IMR-90 (cell line): Measurements from ENCODE around the gene MAD2L2. TPM values are rescaled to one million over a fixed set of nuclear protein-coding genes. Genes with fewer than 3 reads are reported as not detected.
A peak's percentile ranks its signal among the peaks of the same experiment; 100 is the strongest.

Experiments used
- ATAC-seq: fragments of 200-7000 bp; cut with Tn5 transposase; 2 replicates; pipeline ENCODE4 v1.9.1; 2020; ENCODE audit warnings: low read depth, mild to moderate bottlenecking, moderate library complexity
- BruUV-seq: library from RNA; stranded (reverse); fragments of 400-500 nt; replicated peaks from 2 replicates; lab custom pipeline; 2021; lab: Mats Ljungman, UMichigan
- CTCF ChIA-PET: fragments of 300-600 bp; formaldehyde crosslinking; extraction: SDS; loops from one replicate; lab custom pipeline; 2021; ENCODE audit warnings: antibody characterized with exemption; lab: Yijun Ruan, JAX
- POLR2A ChIA-PET: fragments of 300-600 bp; sonication (Branson Sonifier 250); formaldehyde crosslinking; loops from one replicate; lab custom pipeline; 2022; ENCODE audit warnings: antibody characterized with exemption; ENCODE audit not compliant: unreplicated experiment; lab: Charles Lee
- DNase-seq: peaks from one replicate; pipeline ENCODE4 v3.0.0; 2013
- H2AFZ ChIP-seq: replicated peaks from 2 replicates; pipeline ENCODE3; 2013; ENCODE audit warnings: low read length, mild to moderate bottlenecking; ENCODE audit not compliant: poor library complexity
- H2AK5ac ChIP-seq: 2 replicates; pipeline ENCODE4 v1.6.1; 2013; ENCODE audit warnings: low read depth, low read length, inconsistent platforms
- H2AK9ac ChIP-seq: replicated peaks from 2 replicates; pipeline ENCODE3; 2013; ENCODE audit warnings: mild to moderate bottlenecking, low read depth, low read length, moderate library complexity; ENCODE audit not compliant: poor library complexity
- H2BK120ac ChIP-seq: 2 replicates; pipeline ENCODE4 v1.6.1; 2013; ENCODE audit warnings: low read depth, low read length, inconsistent platforms
- H2BK15ac ChIP-seq: 3 replicates; pipeline ENCODE4 v1.6.1; 2013; ENCODE audit warnings: low read depth, low read length, inconsistent platforms
- H2BK20ac ChIP-seq: 2 replicates; pipeline ENCODE4 v1.6.1; 2013; ENCODE audit warnings: low read depth, mild to moderate bottlenecking, inconsistent platforms, low read length, moderate library complexity
- H2BK5ac ChIP-seq: 2 replicates; pipeline ENCODE4 v1.6.1; 2013; ENCODE audit warnings: mild to moderate bottlenecking, low read depth, low read length, inconsistent platforms; ENCODE audit not compliant: poor library complexity, severe bottlenecking
- H3K14ac ChIP-seq: replicated peaks from 2 replicates; pipeline ENCODE4 v1.6.1; 2013; ENCODE audit warnings: low read depth, low read length, inconsistent platforms
- H3K18ac ChIP-seq: 2 replicates; pipeline ENCODE4 v1.6.1; 2013; ENCODE audit warnings: low read depth, low read length, control low read depth
- H3K23ac ChIP-seq: 2 replicates; pipeline ENCODE4 v1.6.1; 2013; ENCODE audit warnings: low read depth, low read length, inconsistent platforms
- H3K27ac ChIP-seq: 2 replicates; pipeline ENCODE4 v1.5.1; 2013; ENCODE audit warnings: mild to moderate bottlenecking, control low read depth, low read length; ENCODE audit not compliant: insufficient read depth
- H3K27me3 ChIP-seq: 2 replicates; pipeline ENCODE4 v1.6.1; 2013; ENCODE audit warnings: low read length; ENCODE audit not compliant: control insufficient read depth, insufficient read depth
- H3K36me3 ChIP-seq: 2 replicates; pipeline ENCODE4 v1.6.1; 2013; ENCODE audit warnings: low read length, mixed read lengths; ENCODE audit not compliant: control insufficient read depth, insufficient read depth
- H3K4ac ChIP-seq: 2 replicates; pipeline ENCODE4 v1.6.1; 2013; ENCODE audit warnings: low read depth, low read length, inconsistent platforms
- H3K4me1 ChIP-seq: 2 replicates; pipeline ENCODE4 v1.6.1; 2013; ENCODE audit warnings: low read length, mixed read lengths; ENCODE audit not compliant: control insufficient read depth, insufficient read depth
- H3K4me2 ChIP-seq: 2 replicates; pipeline ENCODE4 v1.6.1; 2013; ENCODE audit warnings: low read depth, mild to moderate bottlenecking, control low read depth, low read length, moderate library complexity
- H3K4me3 ChIP-seq: 2 replicates; pipeline ENCODE4 v1.5.1; 2013; ENCODE audit warnings: low read depth, mild to moderate bottlenecking, control low read depth, low read length, moderate library complexity; ENCODE audit not compliant: insufficient read depth
- H3K56ac ChIP-seq: 2 replicates; pipeline ENCODE4 v1.6.1; 2013; ENCODE audit warnings: low read length, inconsistent platforms; ENCODE audit not compliant: insufficient read depth; ENCODE audit errors: extremely low read depth
- H3K79me1 ChIP-seq, 2 experiments: 2 replicates each; pipeline ENCODE4 v1.6.1; 2013; ENCODE audit warnings: low read length in 2 of 2, inconsistent platforms in 1 of 2, low read depth in 1 of 2
- H3K9ac ChIP-seq: 2 replicates; pipeline ENCODE4 v1.6.1; 2013; ENCODE audit warnings: low read depth, low read length, control low read depth
- H3K9me1 ChIP-seq: 2 replicates; pipeline ENCODE4 v1.6.1; 2013; ENCODE audit warnings: low read length, inconsistent platforms; ENCODE audit not compliant: insufficient read depth
- H3K9me3 ChIP-seq: 2 replicates; pipeline ENCODE4 v1.6.1; 2013; ENCODE audit warnings: low read length; ENCODE audit not compliant: control insufficient read depth, insufficient read depth
- H4K20me1 ChIP-seq: 2 replicates; pipeline ENCODE4 v1.6.1; 2013; ENCODE audit warnings: low read length, inconsistent platforms; ENCODE audit not compliant: insufficient read depth
- H4K5ac ChIP-seq: 2 replicates; pipeline ENCODE4 v1.6.1; 2013; ENCODE audit warnings: mild to moderate bottlenecking, low read depth, low read length, control low read depth
- H4K8ac ChIP-seq, 2 experiments: 2 replicates each; pipeline ENCODE4 v1.6.1; 2013; ENCODE audit warnings: low read depth in 2 of 2, low read length in 2 of 2, control low read depth in 1 of 2, inconsistent platforms in 1 of 2
- H4K91ac ChIP-seq: 2 replicates; pipeline ENCODE4 v1.6.1; 2013; ENCODE audit warnings: low read depth, low read length, inconsistent platforms; ENCODE audit not compliant: insufficient read depth
- BHLHE40 ChIP-seq: fragments of 150-350 bp; IDR thresholded peaks from 2 replicates; pipeline ENCODE4 v1.6.1; 2016; ENCODE audit warnings: mild to moderate bottlenecking, low read depth, low read length
- CHD1 ChIP-seq: IDR thresholded peaks from 2 replicates; pipeline ENCODE4 v1.6.1; 2012; ENCODE audit warnings: low read depth, low read length, improper control_type of control experiment
- CTCF ChIP-seq: conservative IDR thresholded peaks from 2 replicates; pipeline ENCODE4 v1.5.1; 2012; ENCODE audit warnings: mild to moderate bottlenecking, low read depth, low read length, improper control_type of control experiment
- FOS ChIP-seq: fragments of 150-350 bp; IDR thresholded peaks from 2 replicates; pipeline ENCODE4 v1.6.1; 2016; ENCODE audit warnings: low read depth, low read length
- MAZ ChIP-seq: IDR thresholded peaks from 2 replicates; pipeline ENCODE4 v1.6.1; 2012; ENCODE audit warnings: low read depth, mild to moderate bottlenecking, low read length, improper control_type of control experiment, moderate library complexity, borderline replicate concordance
- NFE2L2 ChIP-seq: fragments of 150-350 bp; IDR thresholded peaks from 2 replicates; pipeline ENCODE4 v1.6.1; 2016; ENCODE audit warnings: low read depth, mild to moderate bottlenecking, low read length
- POLR2A ChIP-seq: IDR thresholded peaks from 2 replicates; pipeline ENCODE4 v1.6.1; 2012; ENCODE audit warnings: mild to moderate bottlenecking, low read depth, low read length
- RAD21 ChIP-seq: IDR thresholded peaks from 2 replicates; pipeline ENCODE4 v1.6.1; 2012; ENCODE audit warnings: low read length, improper control_type of control experiment
- RCOR1 ChIP-seq: IDR thresholded peaks from 2 replicates; pipeline ENCODE4 v1.6.1; 2012; ENCODE audit warnings: mild to moderate bottlenecking, low read length, improper control_type of control experiment; ENCODE audit not compliant: insufficient replicate concordance
- SMC3 ChIP-seq: fragments of 150-350 bp; IDR thresholded peaks from 2 replicates; pipeline ENCODE4 v1.6.1; 2016; ENCODE audit warnings: low read depth, mild to moderate bottlenecking, antibody characterized with exemption, low read length, moderate library complexity
- USF2 ChIP-seq: fragments of 150-350 bp; IDR thresholded peaks from 2 replicates; pipeline ENCODE4 v1.6.1; 2017; ENCODE audit warnings: mild to moderate bottlenecking, antibody characterized with exemption, low read length, low read depth
- WGBS, 2 experiments: methylation state at CpG; one replicate each; pipeline versions ENCODE4 v1.1.5 to v1.1.7; 2013; ENCODE audit warnings: missing lambda C conversion rate in 2 of 2; ENCODE audit not compliant: insufficient read length in 1 of 2; ENCODE audit errors: extremely low coverage in 2 of 2; 5-methylcytosine and 5-hydroxymethylcytosine counted together
- dilution Hi-C: fragments of 300-500 bp; cut with HindIII; formaldehyde crosslinking; loops from one replicate; pipeline ENCODE4 v1.14.3; 2018; ENCODE audit warnings: low sequenced_read_pairs; ENCODE audit not compliant: unreplicated experiment
- in situ Hi-C: fragments of 300-500 bp; cut with MboI; formaldehyde crosslinking; loops from 3 replicates; pipeline ENCODE4 v1.14.3; 2019; ENCODE audit warnings: low sequenced_read_pairs, inconsistent platforms, mixed read lengths
- intact Hi-C: fragments of 100-400 bp; cut with micrococcal nuclease; formaldehyde crosslinking; loops from 2 replicates; pipeline ENCODE4 v1.10.0; 2022
- polyA plus RNA-seq, 3 experiments: library from polyadenylated mRNA; depleted of rRNA; stranded (reverse); fragments of >200 nt; gene quantifications; 2 replicates each; pipeline ENCODE4 v1.2.3, GENCODE V29; 2012; ENCODE audit warnings: low replicate concordance in 1 of 3
- total RNA-seq: library from RNA; depleted of rRNA; stranded (reverse); fragments of >200 nt; gene quantifications from 2 replicates; pipeline ENCODE4 v1.2.3, GENCODE V29; 2012

The MAD2L2 gene
- total and polyA plus RNA-seq, 2 of the 4 experiments (the other 2 are of a cell fraction): 44.6 to 70.9 TPM

GRCh38 chr1:11729498-11730428 is 48.8 kb upstream of the MAD2L2 start:
- BruUV-seq: no TSS peak
- H3K56ac ChIP-seq: no peak overlapping the region
- H3K14ac ChIP-seq: no peak overlapping the region
- peaks cover 13% of the 10 kb centered on the region for H3K4me1 ChIP-seq
- H3K9me3 ChIP-seq: no peaks in the 10 kb centered on the region
- no peak overlapping the region for H4K91ac ChIP-seq
- no peak overlapping the region for H3K4me3 ChIP-seq
- H3K4me2 ChIP-seq: no peak overlapping the region
- H2BK15ac ChIP-seq: no peak overlapping the region; the same call in 2 of the 3 replicates
- no peak overlapping the region for H2BK20ac ChIP-seq
- H3K9me1 ChIP-seq: peaks cover 10% of the 10 kb centered on the region
- no peak overlapping the region for H3K9ac ChIP-seq
- H3K23ac ChIP-seq: no peak overlapping the region
- dilution Hi-C loops (no loop called here), in situ Hi-C loops (no loop called here), intact Hi-C loops (loop anchor here (10.0 kb wide), 1 partner anchor 455 kb away; the partner anchor contains the start of gene UBIAD1)
- H3K27ac ChIP-seq: no peak overlapping the region
- no peak overlapping the region for H2BK120ac ChIP-seq
- H2BK5ac ChIP-seq: no peak overlapping the region
- WGBS, 2 experiments: 65% methylated on average over 7 of the region's 26 CpGs; no CpG with 5 or more reads in 1 of the 2 experiments
- no peak overlapping the region for H3K18ac ChIP-seq
- DNase-seq (no peak), ATAC-seq (no peak)
- CTCF ChIA-PET: no interaction called here
- no peak overlapping the region for H4K5ac ChIP-seq
- H2AFZ ChIP-seq: peak overlapping the region; percentile 81
- peaks cover 3% of the 10 kb centered on the region for H3K27me3 ChIP-seq
- no peak overlapping the region; the same call in 1 of the 2 replicates for H3K4ac ChIP-seq
- H3K36me3 ChIP-seq: no peaks in the 10 kb centered on the region
- peak overlapping the region; percentile 90 for H2AK9ac ChIP-seq
- no peaks in the 10 kb centered on the region for H4K20me1 ChIP-seq
- POLR2A ChIA-PET: no interaction called here
- H2AK5ac ChIP-seq: peak overlapping the region; percentile 33; the same call in 1 of the 2 replicates
- TF ChIP-seq FOS (no peak), SMC3 (no peak), CTCF (no peak), USF2 (no peak), POLR2A (no peak), RCOR1 (no peak), MAZ (no peak), BHLHE40 (no peak), CHD1 (no peak), NFE2L2 (no peak), RAD21 (no peak)
- H4K8ac ChIP-seq: peak overlapping the region; percentile 1 to 35; a peak in 1 of 4 replicates
- no peaks in the 10 kb centered on the region for H3K79me1 ChIP-seq
